ENCODE measurements around the gene UTS2B. TPM values are rescaled to one million over a fixed set of nuclear protein-coding genes. Genes with fewer than 3 reads are reported as not detected.

Gene UTS2B
- total RNA-seq, 4 donors from 2014 or later = 0.76 TPM; not detected in 3

DNA sequence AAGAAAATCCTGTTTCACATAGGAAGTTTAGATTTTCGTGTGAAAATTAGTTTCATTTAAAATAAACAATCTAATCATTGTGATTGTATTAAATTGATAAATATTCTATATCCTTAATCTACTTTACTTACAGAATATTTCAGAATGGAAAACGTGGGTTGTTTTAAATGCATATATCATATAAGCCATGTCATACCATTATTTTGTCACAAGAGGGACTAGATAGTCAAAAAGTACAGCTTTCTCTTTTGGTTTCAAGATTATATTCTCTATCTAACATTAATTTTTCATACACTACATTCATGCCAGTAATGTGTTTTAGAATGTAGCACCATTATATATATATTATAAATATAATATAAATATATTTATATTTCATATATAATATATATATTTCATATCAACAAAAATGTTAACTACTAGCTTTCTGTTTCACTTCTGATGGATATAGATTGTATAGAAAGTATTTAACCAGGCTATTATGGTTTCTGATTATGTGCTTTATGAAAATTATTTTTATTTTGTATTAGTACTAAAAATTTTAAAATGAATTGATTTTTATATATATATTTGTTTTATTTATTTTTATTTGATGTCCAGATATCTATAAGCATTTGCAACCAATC is 86.0 kb downstream of the UTS2B start:
- no peaks in the 10 kb centered on the region for H3K4me1 ChIP-seq
- H3K4me3 ChIP-seq = no peak overlapping the region
- DNase-seq = no peak
- H3K36me3 ChIP-seq = no peaks in the 10 kb centered on the region
- no peaks in the 10 kb centered on the region for H3K27me3 ChIP-seq
- no peak overlapping the region for H3K27ac ChIP-seq
- no peaks in the 10 kb centered on the region for H3K9me3 ChIP-seq
- TF ChIP-seq, protein P1, sequence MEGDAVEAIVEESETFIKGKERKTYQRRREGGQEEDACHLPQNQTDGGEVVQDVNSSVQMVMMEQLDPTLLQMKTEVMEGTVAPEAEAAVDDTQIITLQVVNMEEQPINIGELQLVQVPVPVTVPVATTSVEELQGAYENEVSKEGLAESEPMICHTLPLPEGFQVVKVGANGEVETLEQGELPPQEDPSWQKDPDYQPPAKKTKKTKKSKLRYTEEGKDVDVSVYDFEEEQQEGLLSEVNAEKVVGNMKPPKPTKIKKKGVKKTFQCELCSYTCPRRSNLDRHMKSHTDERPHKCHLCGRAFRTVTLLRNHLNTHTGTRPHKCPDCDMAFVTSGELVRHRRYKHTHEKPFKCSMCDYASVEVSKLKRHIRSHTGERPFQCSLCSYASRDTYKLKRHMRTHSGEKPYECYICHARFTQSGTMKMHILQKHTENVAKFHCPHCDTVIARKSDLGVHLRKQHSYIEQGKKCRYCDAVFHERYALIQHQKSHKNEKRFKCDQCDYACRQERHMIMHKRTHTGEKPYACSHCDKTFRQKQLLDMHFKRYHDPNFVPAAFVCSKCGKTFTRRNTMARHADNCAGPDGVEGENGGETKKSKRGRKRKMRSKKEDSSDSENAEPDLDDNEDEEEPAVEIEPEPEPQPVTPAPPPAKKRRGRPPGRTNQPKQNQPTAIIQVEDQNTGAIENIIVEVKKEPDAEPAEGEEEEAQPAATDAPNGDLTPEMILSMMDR (IDR thresholded peaks at IDR 0.05) = peak in 1 of 4 experiments; percentile 27
- no peak for TF ChIP-seq POLR2A (IDR thresholded peaks at IDR 0.05)
- intact Hi-C loops (cut with DNase I; ENCODE audit: low total_unique reads) = no loop called here

DNA sequence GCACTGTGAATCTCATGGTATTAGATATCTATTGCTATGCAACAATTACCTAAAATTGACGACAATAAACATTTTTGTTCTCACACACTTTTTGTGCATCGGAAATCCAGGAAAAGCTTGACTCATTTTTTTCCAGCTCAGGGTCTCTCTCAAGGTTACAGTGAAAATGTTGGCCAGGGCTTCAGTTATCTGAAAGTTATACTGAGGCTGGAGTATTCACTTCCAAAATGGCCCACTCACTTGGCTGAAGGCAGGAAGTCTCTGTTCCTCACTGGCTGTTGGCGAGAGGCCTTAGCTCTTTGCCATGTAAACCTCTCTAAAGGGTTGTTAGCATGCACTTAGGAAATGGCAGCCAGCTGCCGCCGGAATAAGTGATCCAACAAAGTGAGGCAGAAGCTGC is 89.8 kb downstream of the UTS2B start:
- Histone ChIP-seq H3K9me3 (no peaks in the 10 kb centered on the region), H3K4me3 (no peak overlapping the region), H3K36me3 (no peaks in the 10 kb centered on the region), H3K27ac (no peak overlapping the region), H3K27me3 (no peaks in the 10 kb centered on the region), H3K4me1 (no peaks in the 10 kb centered on the region)
- TF ChIP-seq POLR2A (IDR thresholded peaks at IDR 0.05) = no peak
- TF ChIP-seq, protein P1 (IDR thresholded peaks at IDR 0.05) = no peak
- intact Hi-C loops (cut with DNase I; ENCODE audit: low total_unique reads) = no loop called here
- DNase-seq = no peak

DNA sequence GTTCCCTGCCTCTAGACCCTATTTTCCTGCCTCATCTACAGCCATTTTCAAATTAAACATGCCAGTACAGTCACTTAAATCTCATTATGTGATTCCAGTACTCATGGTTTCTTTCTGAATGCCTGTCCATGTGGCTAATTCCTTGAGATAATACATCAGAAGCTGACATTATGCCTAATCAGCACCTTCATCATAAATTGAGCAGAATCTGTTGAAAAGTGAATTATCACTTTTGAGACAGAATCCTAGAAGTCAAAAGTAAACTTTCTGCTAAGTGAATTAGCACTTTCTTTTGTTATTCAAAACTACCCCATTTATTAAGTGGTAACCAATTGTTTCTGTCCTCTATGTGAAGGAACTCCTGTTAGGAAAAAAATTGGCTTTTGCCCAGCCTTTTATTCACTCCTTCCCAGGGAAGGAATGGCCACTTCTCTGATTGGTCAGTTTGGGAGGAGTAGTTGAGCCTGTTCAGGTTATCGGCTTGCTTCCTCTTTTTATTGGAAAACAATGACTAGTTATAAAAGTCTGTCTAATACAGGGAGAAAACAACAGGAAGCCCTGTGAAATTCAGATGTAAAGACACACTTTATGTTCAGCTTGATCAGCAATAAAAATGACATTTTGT is 90.8 kb downstream of the UTS2B start:
- Histone ChIP-seq H3K9me3 (no peaks in the 10 kb centered on the region), H3K4me3 (no peak overlapping the region), H3K4me1 (no peaks in the 10 kb centered on the region), H3K36me3 (no peaks in the 10 kb centered on the region), H3K27ac (no peak overlapping the region), H3K27me3 (no peaks in the 10 kb centered on the region)
- DNase-seq = no peak
- intact Hi-C loops (cut with DNase I; ENCODE audit: low total_unique reads) = no loop called here
- TF ChIP-seq POLR2A (IDR thresholded peaks at IDR 0.05) = no peak

DNA sequence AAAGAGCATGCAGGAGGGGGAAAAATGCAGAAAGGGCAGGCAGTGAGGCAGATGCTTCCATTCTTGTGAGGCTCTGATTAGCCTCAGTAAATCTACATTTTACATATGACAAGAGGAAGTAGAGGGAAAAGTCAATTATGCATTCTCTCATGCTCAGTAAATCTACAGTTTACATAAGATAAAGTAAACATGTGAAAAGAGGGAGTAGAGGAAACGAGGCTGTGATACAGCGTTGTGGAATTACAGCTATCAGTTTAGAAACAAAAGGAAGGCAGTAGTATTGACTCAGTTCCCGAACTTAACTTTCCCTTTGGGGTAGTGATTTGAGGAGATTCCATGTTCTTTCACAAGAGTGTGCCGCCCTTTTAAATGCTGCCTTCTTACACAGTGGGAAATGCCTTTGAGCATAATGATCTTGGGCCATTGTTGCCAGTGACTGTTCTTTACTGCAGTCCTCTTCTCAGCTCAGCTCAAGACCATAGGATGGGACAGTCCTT is 92.0 kb downstream of the UTS2B start:
- intact Hi-C loops (cut with DNase I; ENCODE audit: low total_unique reads) = no loop called here
- no peaks in the 10 kb centered on the region for H3K9me3 ChIP-seq
- no peaks in the 10 kb centered on the region for H3K4me1 ChIP-seq
- no peak for TF ChIP-seq POLR2A (IDR thresholded peaks at IDR 0.05)
- TF ChIP-seq, protein P1 (IDR thresholded peaks at IDR 0.05) = no peak
- H3K36me3 ChIP-seq = no peaks in the 10 kb centered on the region
- H3K27ac ChIP-seq = no peak overlapping the region
- no peak for DNase-seq
- H3K27me3 ChIP-seq = no peaks in the 10 kb centered on the region
- H3K4me3 ChIP-seq = no peak overlapping the region

DNA sequence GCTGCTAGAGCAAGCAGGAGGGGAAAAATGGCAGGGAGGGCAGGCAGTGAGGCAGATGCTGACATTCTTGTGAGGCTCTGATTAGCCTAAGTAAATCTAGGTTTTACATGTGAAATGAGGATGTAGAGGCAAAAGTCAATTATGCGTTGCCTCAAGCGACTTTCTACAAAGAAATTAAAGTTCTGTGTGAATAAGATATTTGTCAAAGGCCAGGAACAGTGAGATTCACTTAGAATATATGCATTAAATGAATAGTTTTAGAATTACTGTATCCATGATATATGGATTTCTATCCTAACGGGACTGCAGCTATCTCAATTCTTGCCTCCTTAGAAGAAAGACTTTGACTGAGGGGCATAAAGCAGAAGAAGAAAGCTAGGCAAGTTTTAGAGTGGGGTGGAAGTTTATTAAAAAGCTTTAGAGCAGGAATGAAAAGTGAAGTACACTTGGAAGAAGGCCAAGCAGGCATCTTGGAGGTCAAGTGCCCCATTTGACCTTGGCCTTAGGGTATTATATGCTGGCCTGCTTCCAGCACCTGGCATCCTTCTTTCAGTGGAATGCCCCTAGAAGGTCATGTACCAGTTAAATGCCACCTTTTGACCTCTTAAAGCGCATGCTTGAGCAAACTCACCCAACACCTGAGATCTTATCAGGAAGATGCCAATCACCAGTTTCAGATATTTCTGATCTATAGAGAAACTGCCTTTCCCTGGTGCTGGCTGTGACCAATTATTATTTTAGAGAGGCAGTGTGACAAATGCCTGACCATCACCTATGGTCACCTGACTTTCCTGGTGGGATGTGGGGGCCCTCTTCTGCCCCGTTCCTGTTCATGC is 93.1 kb downstream of the UTS2B start:
- Histone ChIP-seq H3K4me1 (no peaks in the 10 kb centered on the region), H3K27ac (no peak overlapping the region), H3K27me3 (no peaks in the 10 kb centered on the region), H3K9me3 (no peaks in the 10 kb centered on the region), H3K4me3 (no peak overlapping the region), H3K36me3 (no peaks in the 10 kb centered on the region)
- no peak for DNase-seq
- intact Hi-C loops (cut with DNase I; ENCODE audit: low total_unique reads) = no loop called here
- no peak for TF ChIP-seq POLR2A (IDR thresholded peaks at IDR 0.05)
- TF ChIP-seq, protein P1 (IDR thresholded peaks at IDR 0.05) = no peak

All from uterus (tissue), 4 donors.